SK-N-SH (cell line): ENCODE measurements around the gene KCNB1.

Experiments
- ELF1 ChIP-seq: IDR thresholded peaks from 2 replicates; pipeline ENCODE4 v1.4.0; 2012
- GATA2 ChIP-seq: sonication (generic); formaldehyde crosslinking; IDR thresholded peaks from 2 replicates; pipeline ENCODE4 v1.5.0; 2020; ENCODE audit warnings: mild to moderate bottlenecking, missing genetic modification reagents
- TF ChIP-seq, protein P1 (sequence below): IDR thresholded peaks from 2 replicates; pipeline ENCODE4 v1.6.1; 2012; ENCODE audit warnings: mild to moderate bottlenecking, low read depth, low read length, moderate library complexity
- TF ChIP-seq, protein P2 (sequence below): fragments of 200-600 bp; sonication (generic); IDR thresholded peaks from 2 replicates; pipeline ENCODE4 v1.6.1; 2017; ENCODE audit warnings: antibody characterized with exemption, mild to moderate bottlenecking, moderate library complexity

DNA sequence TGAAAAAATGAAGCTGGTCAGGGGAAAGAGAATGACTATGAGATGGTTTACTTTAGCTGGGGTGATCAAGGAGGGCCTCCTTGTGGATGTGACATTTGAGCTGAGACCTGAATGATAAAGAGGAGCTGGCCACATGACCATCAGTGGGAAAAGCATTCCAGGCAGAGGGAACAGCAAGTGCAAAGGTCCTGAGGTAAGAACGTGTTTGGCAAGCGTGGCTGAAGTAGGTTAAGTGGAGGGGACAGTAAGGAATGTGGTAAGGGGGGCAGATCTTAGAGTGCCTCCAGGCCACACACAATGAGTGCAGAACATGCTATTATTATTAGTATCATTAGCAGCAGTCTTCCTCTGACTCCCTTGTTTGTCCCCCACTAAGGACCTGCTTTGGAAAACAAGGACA lies 92.6 kb downstream of the KCNB1 start:
- TF ChIP-seq, protein P1, sequence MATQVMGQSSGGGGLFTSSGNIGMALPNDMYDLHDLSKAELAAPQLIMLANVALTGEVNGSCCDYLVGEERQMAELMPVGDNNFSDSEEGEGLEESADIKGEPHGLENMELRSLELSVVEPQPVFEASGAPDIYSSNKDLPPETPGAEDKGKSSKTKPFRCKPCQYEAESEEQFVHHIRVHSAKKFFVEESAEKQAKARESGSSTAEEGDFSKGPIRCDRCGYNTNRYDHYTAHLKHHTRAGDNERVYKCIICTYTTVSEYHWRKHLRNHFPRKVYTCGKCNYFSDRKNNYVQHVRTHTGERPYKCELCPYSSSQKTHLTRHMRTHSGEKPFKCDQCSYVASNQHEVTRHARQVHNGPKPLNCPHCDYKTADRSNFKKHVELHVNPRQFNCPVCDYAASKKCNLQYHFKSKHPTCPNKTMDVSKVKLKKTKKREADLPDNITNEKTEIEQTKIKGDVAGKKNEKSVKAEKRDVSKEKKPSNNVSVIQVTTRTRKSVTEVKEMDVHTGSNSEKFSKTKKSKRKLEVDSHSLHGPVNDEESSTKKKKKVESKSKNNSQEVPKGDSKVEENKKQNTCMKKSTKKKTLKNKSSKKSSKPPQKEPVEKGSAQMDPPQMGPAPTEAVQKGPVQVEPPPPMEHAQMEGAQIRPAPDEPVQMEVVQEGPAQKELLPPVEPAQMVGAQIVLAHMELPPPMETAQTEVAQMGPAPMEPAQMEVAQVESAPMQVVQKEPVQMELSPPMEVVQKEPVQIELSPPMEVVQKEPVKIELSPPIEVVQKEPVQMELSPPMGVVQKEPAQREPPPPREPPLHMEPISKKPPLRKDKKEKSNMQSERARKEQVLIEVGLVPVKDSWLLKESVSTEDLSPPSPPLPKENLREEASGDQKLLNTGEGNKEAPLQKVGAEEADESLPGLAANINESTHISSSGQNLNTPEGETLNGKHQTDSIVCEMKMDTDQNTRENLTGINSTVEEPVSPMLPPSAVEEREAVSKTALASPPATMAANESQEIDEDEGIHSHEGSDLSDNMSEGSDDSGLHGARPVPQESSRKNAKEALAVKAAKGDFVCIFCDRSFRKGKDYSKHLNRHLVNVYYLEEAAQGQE = no peak
- TF ChIP-seq ELF1 (no peak), GATA2 (no peak)
- TF ChIP-seq, protein P2, sequence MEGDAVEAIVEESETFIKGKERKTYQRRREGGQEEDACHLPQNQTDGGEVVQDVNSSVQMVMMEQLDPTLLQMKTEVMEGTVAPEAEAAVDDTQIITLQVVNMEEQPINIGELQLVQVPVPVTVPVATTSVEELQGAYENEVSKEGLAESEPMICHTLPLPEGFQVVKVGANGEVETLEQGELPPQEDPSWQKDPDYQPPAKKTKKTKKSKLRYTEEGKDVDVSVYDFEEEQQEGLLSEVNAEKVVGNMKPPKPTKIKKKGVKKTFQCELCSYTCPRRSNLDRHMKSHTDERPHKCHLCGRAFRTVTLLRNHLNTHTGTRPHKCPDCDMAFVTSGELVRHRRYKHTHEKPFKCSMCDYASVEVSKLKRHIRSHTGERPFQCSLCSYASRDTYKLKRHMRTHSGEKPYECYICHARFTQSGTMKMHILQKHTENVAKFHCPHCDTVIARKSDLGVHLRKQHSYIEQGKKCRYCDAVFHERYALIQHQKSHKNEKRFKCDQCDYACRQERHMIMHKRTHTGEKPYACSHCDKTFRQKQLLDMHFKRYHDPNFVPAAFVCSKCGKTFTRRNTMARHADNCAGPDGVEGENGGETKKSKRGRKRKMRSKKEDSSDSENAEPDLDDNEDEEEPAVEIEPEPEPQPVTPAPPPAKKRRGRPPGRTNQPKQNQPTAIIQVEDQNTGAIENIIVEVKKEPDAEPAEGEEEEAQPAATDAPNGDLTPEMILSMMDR = no peak
